HG03196 (cell line): Measurements from ENCODE around the gene TAX1BP1.
A peak's percentile ranks its signal among the peaks of the same experiment; 100 is the strongest.
"Not testable (repeated sequence)": the region's sequence is repeated elsewhere in the genome, so short reads cannot be mapped to it uniquely, and the experiment has no call there.

Experiments used
- ATAC-seq: cut with Tn5 transposase; IDR thresholded peaks from one replicate; pipeline ENCODE4 v1.9.1; 2021; ENCODE audit not compliant: unreplicated experiment

The TAX1BP1 gene

GRCh38 chr7:27737616-27738015 lies 2.3 kb upstream of the TAX1BP1 start:
- no peak for ATAC-seq

- peak; percentile 35 for ATAC-seq
Measured at GRCh38 chr7:27739301-27739908, 557 bp upstream of the TAX1BP1 start.

GRCh38 chr7:27740449-27741086 lies 606 bp downstream of the TAX1BP1 start:
- ATAC-seq, result peak; percentile 74

- ATAC-seq, result not testable (repeated sequence)
Measured at GRCh38 chr7:27742091-27742710, 2.2 kb downstream of the TAX1BP1 start.

GRCh38 chr7:27745064-27745583 lies 5.2 kb downstream of the TAX1BP1 start:
- ATAC-seq, result no peak

- ATAC-seq, result no peak
Measured at GRCh38 chr7:27746486-27746885, 6.5 kb downstream of the TAX1BP1 start.

GRCh38 chr7:27746978-27747377 lies 7.0 kb downstream of the TAX1BP1 start:
- ATAC-seq, result no peak

- no peak for ATAC-seq
Measured at GRCh38 chr7:27747589-27748368, 7.8 kb downstream of the TAX1BP1 start.

GRCh38 chr7:27750316-27750715 lies 10.4 kb downstream of the TAX1BP1 start:
- no peak for ATAC-seq

- ATAC-seq, result no peak
Measured at GRCh38 chr7:27751888-27752660, 12.1 kb downstream of the TAX1BP1 start.

- no peak for ATAC-seq
Measured at GRCh38 chr7:27753863-27754262, 13.9 kb downstream of the TAX1BP1 start.

- ATAC-seq, result no peak
Measured at GRCh38 chr7:27756298-27756697, 16.3 kb downstream of the TAX1BP1 start.

- no peak for ATAC-seq
Measured at GRCh38 chr7:27759491-27759890, 19.5 kb downstream of the TAX1BP1 start.

GRCh38 chr7:27762062-27762461 lies 22.1 kb downstream of the TAX1BP1 start:
- no peak for ATAC-seq

GRCh38 chr7:27763983-27764508 lies 24.1 kb downstream of the TAX1BP1 start:
- ATAC-seq, result no peak

GRCh38 chr7:27765841-27766240 lies 25.9 kb downstream of the TAX1BP1 start:
- no peak for ATAC-seq

- ATAC-seq, result no peak
Measured at GRCh38 chr7:27767374-27767773, 27.4 kb downstream of the TAX1BP1 start.

GRCh38 chr7:27771111-27771510 lies 31.1 kb downstream of the TAX1BP1 start:
- no peak for ATAC-seq

GRCh38 chr7:27774717-27775328 lies 34.9 kb downstream of the TAX1BP1 start:
- no peak for ATAC-seq

GRCh38 chr7:27775782-27776181 lies 35.8 kb downstream of the TAX1BP1 start:
- no peak for ATAC-seq
